ENCODE data around the gene NINL.

Gene NINL

DNA sequence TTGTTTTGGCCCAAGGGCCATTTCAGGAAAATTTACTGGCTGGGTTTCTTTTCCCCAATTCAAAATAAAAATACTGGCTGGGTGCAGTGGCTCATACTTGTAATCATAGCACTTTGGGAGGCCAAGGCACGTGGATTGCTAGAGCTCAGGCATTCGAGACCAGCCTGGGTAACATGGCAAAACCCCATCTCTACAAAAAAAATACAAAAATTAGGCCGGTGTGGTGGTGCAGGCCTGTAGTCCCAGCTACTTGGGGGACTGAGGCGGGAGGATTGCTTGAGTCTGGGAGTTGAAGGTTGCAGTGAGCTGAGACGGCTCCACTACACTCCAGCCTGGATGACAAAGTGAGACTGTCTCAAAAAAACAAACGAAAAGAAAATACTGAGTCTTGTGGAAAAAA, 60.0 kb downstream of the NINL start:
- no peak for DNase-seq (ENCODE audit: low read depth)
- no peak overlapping the region for H3K4me3 ChIP-seq (ENCODE audit: low read depth, low read length)
- TF ChIP-seq, protein P1, sequence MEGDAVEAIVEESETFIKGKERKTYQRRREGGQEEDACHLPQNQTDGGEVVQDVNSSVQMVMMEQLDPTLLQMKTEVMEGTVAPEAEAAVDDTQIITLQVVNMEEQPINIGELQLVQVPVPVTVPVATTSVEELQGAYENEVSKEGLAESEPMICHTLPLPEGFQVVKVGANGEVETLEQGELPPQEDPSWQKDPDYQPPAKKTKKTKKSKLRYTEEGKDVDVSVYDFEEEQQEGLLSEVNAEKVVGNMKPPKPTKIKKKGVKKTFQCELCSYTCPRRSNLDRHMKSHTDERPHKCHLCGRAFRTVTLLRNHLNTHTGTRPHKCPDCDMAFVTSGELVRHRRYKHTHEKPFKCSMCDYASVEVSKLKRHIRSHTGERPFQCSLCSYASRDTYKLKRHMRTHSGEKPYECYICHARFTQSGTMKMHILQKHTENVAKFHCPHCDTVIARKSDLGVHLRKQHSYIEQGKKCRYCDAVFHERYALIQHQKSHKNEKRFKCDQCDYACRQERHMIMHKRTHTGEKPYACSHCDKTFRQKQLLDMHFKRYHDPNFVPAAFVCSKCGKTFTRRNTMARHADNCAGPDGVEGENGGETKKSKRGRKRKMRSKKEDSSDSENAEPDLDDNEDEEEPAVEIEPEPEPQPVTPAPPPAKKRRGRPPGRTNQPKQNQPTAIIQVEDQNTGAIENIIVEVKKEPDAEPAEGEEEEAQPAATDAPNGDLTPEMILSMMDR (IDR thresholded peaks at IDR 0.05; ENCODE audit: control insufficient read depth, extremely low read depth, insufficient read depth): no peak

DNA sequence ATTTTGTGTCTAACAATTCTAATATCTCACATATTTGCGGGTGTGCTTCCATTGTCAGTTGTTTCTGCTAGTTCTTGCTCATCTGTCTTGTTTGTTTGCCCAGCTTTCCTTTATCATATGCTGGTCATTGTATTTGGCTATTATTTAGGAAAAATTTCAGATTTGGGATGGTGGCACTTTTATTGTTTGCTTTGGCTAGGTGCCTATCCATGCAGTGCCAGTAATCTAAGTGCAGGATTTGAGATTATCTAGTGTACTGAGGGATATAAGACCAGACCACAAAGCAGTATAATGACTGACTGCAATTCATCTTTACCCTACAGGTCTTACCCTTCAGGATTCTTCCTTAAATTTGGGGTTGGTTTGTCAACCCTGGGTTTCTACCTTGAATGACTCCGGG, 63.9 kb downstream of the NINL start:
- H3K4me3 ChIP-seq (ENCODE audit: low read depth, low read length): no peak overlapping the region
- DNase-seq (ENCODE audit: low read depth): no peak
- TF ChIP-seq, protein P1 (IDR thresholded peaks at IDR 0.05; ENCODE audit: control insufficient read depth, extremely low read depth, insufficient read depth): no peak

DNA sequence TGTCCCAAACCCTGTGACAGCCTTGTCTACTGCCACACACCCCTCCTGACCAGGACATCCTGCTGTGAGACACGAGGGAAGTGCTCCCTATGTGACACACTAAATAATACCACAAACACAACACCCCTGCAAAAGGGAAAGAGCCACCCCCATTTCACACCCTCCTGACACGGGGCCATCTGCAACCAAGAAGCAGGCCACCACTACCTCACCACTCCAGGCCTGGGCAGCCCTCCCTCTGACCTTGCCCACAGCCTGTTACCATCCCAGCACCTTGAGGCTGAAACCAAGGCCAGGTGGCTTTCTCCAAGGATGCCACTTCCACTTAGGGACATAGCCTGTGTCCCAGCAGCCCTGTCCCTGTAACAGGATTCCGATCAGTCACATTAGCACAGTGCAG, 68.2 kb downstream of the NINL start:
- no peak for DNase-seq (ENCODE audit: low read depth)
- H3K4me3 ChIP-seq (ENCODE audit: low read depth, low read length): no peak overlapping the region
- TF ChIP-seq, protein P1 (IDR thresholded peaks at IDR 0.05; ENCODE audit: control insufficient read depth, extremely low read depth, insufficient read depth): no peak

DNA sequence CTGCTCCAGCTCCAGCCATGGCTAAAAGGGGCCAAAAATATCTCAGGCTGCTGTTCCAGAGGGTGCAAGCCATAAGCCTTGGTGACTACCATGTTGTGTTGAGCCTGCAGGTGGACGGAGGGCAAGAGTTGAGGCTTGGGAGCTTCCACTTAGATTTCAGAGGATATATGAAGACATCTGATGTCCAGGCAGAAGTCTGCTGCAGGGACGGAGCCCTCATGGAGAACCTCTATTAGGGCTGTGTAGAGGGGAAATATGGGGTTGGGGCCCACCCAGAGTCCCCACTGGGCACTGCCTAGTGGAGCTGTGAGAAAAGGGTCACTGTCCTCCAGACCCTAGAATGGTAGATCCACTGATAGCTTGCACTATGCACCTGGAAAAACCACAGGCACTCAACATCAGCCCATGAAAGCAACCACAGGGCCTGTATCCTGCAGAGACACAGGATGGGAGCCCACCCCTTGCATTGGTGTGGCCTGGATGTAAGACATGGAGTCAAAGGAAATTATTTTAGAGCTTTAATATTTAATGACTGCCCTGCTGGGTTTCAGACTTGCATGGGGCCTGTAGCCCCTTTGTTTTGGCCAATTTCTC, 70.5 kb downstream of the NINL start:
- TF ChIP-seq, protein P1 (IDR thresholded peaks at IDR 0.05; ENCODE audit: control insufficient read depth, extremely low read depth, insufficient read depth): no peak

DNA sequence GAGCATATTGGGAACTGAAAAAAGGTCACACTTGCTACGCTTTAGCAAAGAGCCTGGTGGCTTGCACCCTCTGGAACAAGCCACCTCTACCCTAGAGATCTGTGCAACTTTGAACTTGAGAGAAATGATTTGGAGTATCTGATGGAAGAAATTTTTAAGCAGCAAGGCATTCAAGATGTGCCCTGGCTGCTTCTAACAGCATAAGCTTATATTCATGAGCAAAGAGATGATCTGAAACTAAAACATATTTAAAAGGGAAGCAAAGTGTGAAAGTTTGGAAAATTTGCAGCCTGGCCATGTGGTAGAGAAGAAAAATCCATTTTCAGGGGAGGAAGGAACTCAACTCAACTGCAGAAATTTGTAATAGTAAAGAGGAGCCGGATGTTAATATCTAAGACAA, 71.1 kb downstream of the NINL start:
- TF ChIP-seq, protein P1 (IDR thresholded peaks at IDR 0.05; ENCODE audit: control insufficient read depth, extremely low read depth, insufficient read depth): no peak
- DNase-seq (ENCODE audit: low read depth): no peak
- no peak overlapping the region for H3K4me3 ChIP-seq (ENCODE audit: low read depth, low read length)

More for the DNA sequence above, 70.5 kb downstream of the NINL start:
- no peak for DNase-seq (ENCODE audit: low read depth)
- H3K4me3 ChIP-seq (ENCODE audit: low read depth, low read length): no peak overlapping the region

DNA sequence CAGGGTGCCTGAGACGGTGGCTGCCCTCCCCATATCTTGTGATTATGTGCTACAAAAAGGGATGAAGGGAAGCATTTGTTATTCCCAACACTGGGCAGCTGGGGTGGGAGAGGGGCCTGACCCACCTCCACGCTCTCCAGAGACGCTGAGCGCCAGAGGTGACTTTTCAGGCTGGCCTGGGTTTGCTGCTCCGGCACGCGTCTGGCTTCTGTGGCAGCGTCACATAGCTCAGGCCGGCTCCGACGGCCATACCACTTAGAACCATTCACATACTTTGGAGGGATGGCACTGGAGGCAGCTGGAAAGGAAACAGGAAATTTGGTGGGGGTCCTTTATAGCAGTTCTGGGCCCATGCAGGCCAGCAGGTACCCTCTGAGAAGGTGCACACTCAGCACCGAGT, 72.6 kb downstream of the NINL start:
- DNase-seq (ENCODE audit: low read depth): no peak
- TF ChIP-seq, protein P1 (IDR thresholded peaks at IDR 0.05; ENCODE audit: control insufficient read depth, extremely low read depth, insufficient read depth): no peak
- H3K4me3 ChIP-seq (ENCODE audit: low read depth, low read length): no peak overlapping the region

DNA sequence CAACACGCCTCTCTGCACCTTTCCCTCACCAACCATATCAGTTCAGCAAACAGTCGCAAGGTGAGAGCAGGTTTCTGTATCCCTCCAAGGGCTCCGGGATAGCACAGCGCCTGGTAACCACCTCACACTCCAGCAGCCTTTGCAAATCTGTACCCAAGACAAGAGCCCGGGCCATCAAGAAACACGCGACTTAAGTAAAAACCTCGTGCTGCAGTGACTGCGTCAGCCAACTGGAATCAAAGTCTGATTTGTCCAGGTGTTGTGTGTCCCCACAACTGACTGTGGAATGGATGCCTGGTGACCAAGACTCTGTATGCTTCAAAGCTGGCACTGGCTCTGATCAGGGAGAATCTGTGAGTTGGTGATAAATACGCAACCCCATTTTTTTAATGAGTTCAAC, 74.1 kb downstream of the NINL start:
- TF ChIP-seq, protein P1 (IDR thresholded peaks at IDR 0.05; ENCODE audit: control insufficient read depth, extremely low read depth, insufficient read depth): no peak
- H3K4me3 ChIP-seq (ENCODE audit: low read depth, low read length): no peak overlapping the region
- no peak for DNase-seq (ENCODE audit: low read depth)
